Superior temporal gyrus (tissue), 1 donor: ENCODE results near the gene RIN3.

ENCODE experiments used
- DNase-seq: peaks from one replicate; pipeline ENCODE4 v3.0.0-alpha.2; 2016; ENCODE audit errors: extremely low spot score

The RIN3 gene

DNA sequence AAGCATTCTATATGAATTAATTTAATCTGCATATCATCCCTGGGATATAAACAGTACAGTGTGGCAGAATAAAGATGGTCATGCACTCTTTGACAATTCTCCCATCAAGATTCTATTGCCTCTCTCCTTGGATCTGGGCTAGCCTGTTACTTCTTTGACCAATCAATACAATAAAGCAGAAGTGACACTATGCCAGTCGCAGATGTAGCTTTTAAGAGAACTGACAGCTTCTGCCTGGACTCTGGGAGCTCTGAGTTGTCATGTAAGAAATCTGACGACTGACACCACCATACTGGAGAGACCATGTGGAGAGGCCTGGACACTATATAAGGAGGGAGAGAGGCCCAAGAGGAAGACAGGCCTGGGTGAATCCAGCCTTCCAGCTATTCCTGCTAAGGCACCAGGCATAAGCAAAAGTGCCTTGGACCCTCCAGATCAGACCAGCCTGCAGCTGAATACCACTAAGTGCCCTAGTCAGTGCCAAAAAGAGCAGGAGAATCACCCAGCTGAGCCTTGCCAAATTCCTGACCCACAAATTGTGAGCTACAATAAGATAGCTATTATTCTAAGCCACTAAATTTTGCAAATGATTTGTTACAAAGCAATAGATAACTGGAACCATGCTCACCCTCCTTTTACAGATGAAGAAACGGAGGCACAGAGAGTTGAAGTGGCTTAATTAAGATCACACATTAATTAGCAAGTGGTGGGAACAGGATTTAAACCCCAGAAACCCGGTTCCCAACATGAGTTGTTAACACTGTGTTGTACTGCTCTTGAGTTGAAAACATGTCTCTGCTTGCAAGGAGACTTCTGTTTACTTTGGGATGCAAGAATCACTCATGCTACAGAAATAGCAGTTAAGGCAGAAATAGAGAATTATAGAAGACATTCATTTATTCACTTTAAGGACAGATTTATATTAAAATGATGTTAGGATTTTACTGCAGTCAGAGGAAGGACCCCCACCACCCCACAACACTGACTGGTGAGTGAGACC lies 84.6 kb downstream of the RIN3 start:
- DNase-seq, result no peak

DNA sequence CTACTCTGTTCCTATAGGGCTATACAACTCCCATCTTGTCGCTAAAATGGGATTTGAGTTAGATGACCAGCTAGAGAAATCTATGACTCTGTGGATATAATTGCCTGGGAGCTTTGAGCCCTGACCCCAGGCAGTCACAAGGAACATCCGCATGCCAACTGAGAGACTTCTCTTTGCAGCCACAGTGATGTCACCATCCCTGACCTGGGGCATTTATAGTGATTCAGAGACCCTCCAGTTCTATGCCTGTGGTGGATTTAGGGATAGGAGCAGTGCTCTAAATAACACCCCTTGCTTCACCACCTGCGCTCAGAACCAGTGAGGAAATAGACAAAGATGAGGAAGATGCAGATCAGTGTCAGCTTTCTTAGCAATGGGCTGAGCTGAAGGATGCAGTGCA lies 86.2 kb downstream of the RIN3 start:
- DNase-seq, result no peak

DNA sequence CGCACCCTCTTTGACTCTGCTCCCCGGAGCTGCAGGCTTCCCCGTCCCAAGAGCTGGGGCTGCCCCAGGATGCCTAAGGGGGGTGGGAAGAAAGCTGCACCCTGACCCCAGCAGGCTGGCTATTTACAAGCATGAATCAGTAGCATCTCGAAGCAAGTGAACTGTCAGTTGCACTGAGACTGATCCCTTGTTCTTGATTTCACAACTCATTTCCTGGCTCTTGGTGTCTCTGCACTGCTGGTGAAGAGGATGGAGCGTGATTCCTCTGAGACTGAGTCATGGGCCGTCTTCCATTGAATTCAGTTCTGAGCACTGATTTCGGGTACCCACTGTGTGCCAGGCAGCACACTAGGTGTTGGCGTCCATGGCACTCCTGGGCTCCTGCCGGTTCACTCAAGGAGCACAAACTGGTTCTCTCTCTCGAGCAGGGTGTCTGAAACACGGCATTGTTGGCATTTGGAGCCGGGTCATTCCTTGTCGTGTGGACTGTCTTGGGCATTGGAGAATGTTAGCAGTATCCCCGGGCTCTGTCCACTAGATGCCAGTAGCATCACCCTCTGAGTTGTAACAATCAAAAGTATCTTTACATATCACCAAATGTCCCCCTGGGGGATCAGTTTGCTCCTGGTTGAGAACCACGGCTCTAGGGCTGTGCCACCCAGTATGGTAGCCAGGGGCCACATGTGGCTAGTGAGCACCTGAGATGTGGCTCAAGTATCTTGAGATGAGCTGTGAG lies 86.9 kb downstream of the RIN3 start:
- DNase-seq, result no peak

DNA sequence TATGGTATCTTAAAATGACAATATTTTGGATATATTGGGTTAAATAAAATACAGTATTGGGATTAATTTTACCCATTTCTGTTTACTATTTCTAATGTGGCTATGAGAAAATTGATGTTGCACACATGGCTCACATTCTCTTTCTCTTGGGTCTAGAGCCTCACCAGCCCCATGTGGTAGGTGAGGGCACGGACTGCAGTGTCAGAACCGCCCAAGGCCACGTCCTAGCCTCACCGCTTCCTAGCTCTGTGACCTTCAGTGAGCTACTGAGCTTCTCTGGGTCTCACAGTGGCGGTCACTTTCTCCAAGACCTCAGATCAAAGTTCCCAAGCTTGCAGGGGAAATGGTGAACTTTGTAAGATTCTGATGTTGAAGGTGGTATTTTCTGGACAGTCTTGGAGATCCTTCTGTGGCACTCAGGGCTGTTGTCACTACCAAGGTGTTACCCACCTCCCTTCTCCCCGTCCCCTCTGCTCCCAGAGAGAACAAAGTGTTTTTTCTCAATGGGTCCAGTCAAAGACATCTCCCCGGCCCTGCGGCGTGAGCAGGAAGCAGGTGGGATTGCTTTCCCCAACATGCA lies 87.6 kb downstream of the RIN3 start:
- no peak for DNase-seq

DNA sequence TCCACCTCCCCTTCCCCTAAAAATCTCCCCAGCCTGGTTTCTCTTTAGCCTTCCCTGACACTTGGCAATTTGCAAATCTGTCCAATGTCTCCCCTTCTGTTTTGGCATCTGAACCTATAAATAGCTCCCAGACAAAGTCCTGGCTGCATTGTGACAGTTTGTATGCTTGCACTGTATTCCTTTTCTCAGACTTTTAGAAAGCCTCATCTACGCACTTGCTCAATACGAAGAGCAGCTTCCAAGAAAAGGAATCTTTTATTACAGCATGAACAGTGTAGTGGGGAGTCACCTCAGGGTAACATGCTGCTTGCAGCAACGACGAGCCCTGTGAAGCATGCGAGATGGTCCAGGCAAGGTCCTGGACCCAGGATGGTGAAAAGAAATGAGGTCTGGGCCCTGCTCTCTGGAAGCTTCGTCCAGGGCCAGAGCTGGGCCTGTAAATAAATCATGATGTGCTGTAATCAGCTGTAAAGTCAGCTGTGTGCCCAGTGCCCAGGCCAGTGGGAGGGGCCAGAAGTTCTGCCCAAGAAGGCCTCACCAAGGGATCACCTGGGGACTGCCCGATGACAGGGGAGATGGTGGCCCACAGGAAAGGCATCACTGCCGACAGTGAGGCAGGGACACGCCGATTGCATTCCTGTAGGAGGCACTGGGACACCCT lies 88.3 kb downstream of the RIN3 start:
- DNase-seq, result no peak

DNA sequence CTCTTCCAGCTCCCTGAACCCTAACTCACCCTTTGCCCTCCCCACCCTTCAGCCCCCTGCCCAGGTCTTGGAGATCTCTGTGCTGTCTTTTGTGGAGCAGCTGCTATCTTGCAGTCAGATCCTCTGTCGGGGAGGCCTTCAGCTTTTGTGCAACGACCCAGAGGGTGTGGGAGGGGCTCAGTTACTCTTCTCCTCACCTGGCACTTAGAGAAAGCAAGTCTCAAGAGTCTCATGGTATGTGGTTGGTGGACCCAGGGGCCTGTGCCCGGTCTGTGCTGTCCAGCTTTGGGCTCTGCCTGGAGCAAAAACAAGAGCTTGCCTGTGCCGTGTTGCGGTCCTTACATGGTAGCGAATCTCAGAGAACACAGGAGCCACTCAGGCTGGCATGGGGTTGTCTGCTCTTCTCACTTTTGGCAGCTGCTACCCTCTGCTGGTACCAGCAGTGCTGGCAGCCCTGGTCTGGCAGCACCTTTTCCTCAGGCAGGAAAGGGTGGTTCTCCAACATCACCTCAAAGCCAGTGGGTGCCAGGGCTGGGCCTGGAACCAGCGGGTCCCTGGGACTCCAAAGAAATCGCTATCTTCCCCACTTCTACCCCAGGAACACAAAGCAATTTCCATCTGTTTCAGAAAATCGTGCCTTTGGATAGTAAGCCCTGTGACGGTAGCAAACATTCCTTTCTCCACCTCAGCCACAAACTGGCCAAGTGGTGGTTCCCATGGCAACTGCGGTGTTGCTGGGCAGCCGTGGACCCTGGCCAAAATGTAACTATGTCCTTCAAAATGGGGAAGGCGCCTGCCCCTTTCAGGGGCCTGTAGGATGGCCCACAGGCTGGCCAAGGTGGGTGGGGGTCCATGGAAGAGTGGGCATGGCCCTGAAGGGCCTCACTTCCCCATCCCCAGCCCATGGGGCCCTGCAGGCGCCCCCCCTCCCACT lies 90.0 kb downstream of the RIN3 start:
- DNase-seq, result peak; percentile 51

DNA sequence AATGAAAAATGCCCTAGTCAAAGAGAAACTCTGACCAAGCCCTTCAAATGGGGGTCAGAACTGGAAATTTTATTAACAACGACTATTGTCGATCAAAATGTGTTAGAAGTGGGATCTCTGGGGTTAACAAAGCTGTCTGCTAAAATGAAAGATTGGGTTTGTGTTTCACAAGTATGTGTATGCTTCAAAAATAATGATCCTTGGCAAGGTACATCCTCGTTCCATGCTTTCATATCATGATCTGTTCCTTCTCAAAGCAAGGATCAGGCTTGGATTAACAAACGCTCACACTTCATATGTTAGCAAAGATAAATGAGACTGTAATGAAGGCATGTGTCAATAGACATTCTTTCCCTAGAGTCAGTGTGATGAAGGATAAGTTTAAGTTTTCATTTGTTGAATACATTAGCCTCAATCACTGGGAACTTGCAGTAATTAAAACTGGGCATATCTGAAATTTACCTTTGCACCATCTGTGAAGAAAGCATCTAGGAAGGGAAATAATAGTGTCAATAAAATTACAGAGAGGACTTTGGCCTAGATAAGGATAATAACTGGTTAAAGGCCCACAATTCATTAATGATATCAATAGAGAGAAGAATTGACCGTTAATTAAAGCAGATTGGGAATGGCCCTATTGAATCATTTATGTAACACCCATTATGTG lies 91.8 kb downstream of the RIN3 start:
- no peak for DNase-seq

DNA sequence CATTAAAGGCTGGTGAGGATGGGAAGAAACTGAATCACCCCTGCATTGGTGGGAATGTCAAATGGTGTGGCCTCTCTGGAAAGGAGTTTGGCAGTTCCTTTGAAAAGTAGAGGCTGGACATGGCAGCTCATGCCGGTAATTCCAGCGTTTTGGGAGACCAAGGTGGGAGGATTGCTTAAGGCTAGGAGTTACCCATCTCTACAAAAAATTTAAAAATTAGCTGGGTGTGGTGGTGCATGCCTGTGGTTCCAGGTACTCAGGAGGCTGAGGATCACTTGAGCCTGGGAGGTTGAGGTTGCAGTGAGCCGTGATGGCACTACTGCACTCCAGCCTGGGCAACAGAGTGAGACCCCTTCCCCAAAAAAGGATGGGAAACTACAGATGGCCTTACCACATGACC lies 93.7 kb downstream of the RIN3 start:
- DNase-seq, result no peak

DNA sequence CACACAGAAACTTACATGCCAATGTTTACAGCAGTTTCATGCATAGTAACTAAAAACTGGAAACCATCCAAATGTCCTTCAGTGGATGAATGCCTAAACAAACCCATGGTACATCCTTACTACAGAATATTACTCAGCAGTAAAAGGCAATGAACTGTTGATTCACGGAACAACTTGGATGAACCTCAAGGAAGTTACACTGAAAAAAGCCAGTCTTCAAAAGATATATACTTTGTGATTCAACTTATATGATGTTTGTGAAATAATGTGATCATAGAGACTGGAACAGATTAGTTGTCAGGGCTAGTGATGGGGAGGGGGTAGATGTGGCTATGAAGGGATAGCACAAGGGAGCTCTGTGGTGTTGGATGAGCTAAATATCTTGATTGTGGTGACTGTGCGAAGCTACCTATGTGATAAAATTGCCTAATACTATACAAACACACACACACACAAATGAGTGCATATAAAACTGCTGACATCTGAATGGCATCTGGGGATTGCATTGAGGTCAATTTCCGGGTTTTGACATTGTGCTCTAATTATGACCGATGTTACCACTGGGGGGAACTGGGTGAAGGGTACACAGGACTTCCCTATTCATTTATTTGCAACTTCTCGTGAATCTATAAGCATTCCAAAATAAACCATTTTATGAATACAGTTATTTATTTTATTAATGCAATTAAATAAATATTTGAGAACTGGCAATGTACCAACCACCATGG lies 94.3 kb downstream of the RIN3 start:
- no peak for DNase-seq

DNA sequence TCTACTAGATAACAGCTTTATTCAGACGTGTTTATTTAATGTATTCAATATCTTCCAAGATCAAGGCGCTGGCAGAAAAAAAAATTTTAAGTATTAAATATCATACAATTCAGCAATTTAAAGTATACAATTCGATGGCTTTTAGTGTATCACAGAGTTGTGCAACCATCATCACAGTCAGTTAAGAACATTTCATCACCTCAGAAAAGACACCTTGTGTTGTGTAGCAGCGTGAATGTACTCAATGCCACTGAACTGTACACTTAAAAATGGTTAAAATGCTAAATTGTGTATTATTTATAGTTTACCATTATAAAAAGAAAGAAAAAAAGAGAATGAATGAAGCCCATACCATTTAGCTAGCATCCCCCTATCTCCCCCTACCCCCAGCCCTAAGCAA lies 96.4 kb downstream of the RIN3 start:
- DNase-seq, result no peak

DNA sequence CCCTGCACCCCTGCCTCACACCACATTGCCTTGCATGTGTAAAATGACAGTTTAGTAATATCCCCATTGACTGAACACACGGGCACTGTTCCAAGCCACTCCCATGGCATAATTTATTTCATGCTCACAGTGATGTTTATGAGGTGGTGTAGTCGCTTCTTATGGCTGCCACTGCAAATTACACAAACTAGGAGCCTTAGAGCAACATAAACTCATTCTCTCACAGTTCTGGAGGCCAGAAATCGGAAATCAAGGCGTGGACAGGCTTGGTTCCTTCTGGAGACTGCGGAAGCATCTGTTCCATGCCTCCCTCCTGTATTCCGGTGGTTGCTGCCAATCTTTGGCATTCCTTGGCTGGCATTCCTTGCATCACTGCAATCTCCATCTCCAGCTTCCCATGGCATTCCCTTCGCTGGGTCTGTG lies 97.3 kb downstream of the RIN3 start:
- DNase-seq, result no peak

DNA sequence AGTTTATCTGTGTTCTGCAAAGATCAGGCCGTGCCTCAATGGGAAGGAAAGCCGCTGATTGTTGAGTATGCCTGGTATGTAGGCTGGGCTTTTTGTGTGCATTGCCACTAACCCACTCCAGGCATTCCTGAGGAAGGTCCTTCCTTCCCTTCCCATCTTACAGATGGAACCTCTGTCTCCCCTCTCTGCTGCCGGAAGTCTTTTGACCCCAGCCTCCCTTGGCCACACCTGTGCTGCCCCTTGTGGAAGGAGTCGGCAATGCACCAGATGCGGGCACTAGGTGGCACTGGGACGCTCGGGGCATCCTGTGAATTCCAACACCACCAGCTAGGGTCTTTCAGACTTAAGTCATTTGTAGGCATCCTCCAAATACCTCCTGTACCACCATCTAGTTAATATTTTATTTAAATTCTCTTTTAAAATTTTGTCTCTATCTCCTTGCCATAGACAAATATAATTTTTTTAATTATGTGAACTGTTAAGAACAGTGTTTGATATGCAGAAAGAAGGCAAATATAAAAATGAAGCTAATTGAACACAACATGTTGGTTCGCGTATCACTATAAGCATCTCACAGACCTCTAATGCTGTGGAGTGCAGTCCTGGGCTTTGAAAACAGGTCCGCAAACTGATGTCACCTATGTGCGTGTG lies 99.6 kb downstream of the RIN3 start:
- no peak for DNase-seq

DNA sequence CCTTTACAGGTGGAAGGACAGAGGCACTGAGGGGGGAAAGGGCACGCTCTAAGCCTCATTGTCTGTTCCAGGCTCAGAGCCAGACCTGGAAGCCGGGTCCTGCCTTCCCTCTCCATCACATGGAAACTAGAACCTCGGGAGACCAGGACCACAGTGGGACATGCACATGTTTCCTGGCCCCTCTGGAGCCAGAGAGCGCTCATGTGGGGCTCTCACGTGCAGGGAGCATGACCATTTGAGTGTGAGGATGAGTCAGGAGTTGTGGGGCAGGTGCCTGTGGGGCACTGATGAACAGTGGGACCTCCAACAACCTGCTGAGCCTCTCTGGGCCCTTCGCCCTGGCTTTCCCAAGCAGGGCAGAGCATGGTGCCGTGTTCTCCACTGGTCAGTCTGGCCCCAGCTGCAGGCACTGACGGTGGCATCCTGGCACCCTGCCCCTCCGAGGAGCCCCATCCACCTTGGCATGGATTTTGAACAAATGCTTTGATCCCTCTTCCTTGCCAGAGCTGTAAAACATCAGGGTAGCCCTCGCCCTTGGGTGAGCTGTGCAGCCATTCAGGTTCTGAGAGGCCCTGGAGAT lies 100.2 kb downstream of the RIN3 start:
- no peak for DNase-seq

DNA sequence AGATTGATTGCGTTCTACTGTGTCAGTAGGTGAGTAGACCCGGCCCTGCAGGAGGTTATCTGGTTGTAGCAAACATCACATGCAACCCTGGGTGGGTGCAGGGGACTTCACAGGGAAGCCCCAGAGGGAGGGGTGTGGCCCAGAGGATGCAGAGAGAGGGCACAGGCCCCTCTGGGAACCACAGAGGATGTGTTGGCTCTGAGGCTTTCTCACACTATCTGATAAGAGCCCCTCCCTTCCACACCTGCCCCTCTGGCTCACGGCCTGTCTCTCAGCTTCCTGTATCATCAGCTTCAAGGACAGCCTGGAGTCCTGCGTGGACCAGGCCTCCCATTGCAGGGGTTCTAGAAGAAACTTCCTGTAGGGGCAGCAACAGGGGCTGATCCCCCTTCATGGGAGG lies 101.9 kb downstream of the RIN3 start:
- no peak for DNase-seq

DNA sequence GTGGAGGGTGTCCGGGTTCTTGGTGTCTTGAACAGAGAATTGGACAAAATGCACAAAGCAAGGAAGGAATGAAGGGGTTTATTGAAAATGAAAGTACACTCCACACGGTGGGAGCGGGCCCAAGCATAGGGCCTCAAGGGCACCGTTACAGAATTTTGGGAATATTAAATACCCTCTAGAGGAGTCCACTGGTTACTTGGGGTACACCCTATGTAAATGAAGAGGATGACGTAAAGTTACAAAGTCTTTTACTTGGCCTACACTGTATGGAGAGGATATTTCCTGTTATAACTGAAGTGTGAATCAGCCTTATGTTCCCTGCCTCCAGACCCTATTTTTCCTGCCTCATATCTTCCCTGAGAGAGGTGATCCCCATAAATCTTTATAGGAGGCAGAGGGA lies 102.6 kb downstream of the RIN3 start:
- no peak for DNase-seq

DNA sequence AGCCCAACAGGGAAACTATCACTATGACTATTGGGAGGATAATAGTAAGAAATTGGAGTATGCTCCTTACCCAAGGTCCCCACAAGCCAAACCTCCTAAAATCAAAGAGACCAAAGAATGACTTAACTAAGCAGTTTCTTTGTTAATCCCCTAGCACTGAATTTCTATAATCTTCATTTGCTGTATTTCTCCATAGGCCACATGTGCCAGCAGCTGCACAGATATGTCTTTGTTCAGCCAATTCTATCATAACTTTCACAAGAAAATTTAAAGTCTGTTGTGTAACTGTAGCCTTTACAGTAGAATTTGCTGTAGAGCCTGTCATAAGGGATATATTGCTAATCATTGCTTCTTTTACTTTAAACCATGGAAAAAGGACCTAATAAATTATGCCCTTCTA lies 104.0 kb downstream of the RIN3 start:
- DNase-seq, result no peak

DNA sequence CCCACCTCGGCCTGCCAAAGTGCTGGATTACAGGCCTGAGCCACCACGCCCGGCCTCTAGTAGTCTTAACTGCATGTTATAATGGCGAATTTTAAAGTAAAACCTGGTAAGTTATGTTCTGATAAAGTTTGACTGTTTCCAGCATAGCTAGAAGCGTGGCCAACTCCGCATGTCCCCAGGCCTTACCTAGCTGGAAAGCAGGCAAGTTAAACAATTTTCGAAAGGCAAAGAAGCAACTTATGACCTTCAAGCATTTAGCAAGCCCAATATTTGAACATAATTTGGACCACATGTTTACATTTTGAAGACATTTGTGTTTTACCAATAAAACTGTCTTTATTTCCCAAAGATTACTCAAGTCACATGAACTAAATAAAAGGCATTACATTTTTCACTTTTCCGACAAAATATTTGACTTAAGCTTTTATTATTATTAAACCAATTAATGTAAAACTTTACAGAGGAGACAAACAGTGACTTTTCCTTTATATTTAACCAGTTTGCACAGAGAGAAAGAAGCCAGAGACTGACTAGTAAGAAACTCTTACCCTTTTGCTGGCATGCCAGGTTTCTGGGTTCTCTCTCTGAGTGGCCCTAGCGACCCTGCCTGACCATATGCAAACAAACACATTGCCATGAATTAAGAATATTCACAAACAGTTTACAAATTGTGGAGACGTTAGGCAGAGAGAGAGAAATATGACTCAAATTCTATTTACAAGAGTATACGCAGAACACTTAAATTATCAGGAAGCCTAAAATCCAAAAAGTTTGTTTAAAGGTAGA lies 106.3 kb downstream of the RIN3 start:
- no peak for DNase-seq

DNA sequence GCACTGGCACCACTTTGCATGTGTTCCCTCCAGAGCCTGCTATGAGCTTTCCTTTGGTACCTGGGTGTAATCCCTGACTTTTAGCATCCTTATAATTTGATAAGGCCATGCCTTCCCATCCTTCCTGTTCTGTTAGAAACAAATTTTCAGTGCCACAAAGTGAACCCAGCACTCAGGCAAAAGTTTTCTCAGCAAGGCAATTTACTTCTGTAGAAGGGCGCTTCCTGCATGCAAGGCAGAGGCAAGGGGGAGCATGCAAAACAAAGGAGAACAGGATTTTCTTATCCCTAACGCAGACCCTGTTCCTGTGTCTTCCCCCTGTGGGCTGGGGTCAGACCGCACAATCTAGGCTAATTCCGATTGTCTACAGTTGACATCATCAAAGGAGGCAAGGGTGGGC lies 108.7 kb downstream of the RIN3 start:
- DNase-seq, result no peak
